Testis (tissue), 2 donors: Measurements from ENCODE around the gene DSC3.

ENCODE experiments used
- POLR2A ChIP-seq: fragments of 450-650 bp; IDR thresholded peaks from one replicate; pipeline ENCODE4 v1.6.1; 2017; ENCODE audit warnings: antibody characterized with exemption, mild to moderate bottlenecking, moderate library complexity
- TF ChIP-seq, protein P1 (sequence below), 3 experiments: fragments of 450-650 bp in 2 of 3; fragments of 200-600 bp in 1 of 3; sonication (generic) in 1 of 3; IDR thresholded peaks; one replicate each; pipeline ENCODE4 v1.5.1; 2016 to 2019; ENCODE audit warnings: antibody characterized with exemption in 3 of 3, mild to moderate bottlenecking in 2 of 3, moderate library complexity in 1 of 3

GRCh38 chr18:30999887-31000628, 42.5 kb downstream of the DSC3 start:
- TF ChIP-seq, protein P1, sequence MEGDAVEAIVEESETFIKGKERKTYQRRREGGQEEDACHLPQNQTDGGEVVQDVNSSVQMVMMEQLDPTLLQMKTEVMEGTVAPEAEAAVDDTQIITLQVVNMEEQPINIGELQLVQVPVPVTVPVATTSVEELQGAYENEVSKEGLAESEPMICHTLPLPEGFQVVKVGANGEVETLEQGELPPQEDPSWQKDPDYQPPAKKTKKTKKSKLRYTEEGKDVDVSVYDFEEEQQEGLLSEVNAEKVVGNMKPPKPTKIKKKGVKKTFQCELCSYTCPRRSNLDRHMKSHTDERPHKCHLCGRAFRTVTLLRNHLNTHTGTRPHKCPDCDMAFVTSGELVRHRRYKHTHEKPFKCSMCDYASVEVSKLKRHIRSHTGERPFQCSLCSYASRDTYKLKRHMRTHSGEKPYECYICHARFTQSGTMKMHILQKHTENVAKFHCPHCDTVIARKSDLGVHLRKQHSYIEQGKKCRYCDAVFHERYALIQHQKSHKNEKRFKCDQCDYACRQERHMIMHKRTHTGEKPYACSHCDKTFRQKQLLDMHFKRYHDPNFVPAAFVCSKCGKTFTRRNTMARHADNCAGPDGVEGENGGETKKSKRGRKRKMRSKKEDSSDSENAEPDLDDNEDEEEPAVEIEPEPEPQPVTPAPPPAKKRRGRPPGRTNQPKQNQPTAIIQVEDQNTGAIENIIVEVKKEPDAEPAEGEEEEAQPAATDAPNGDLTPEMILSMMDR (IDR thresholded peaks at IDR 0.05), result no peak
- TF ChIP-seq POLR2A, result no peak
